NCI-H526 treated with DMSO at 0.1 percent for 48 hours (cell line): ENCODE results near the gene ALDH4A1.
"Not testable (repeated sequence)": the region's sequence is repeated elsewhere in the genome, so short reads cannot be mapped to it uniquely, and the experiment has no call there.

Source experiments
- DNase-seq: peaks from one replicate; lab custom pipeline; 2025; lab: John Stamatoyannopoulos, UW

The ALDH4A1 gene

GRCh38 chr1:18858070-18858688 lies 44.2 kb downstream of the ALDH4A1 start:
- no peak for DNase-seq

- no peak for DNase-seq
Observed at GRCh38 chr1:18856435-18856834, 45.9 kb downstream of the ALDH4A1 start.

GRCh38 chr1:18855573-18855972 lies 46.8 kb downstream of the ALDH4A1 start:
- DNase-seq: no peak

GRCh38 chr1:18854331-18855025 lies 47.9 kb downstream of the ALDH4A1 start:
- no peak for DNase-seq

GRCh38 chr1:18852501-18852900 lies 49.9 kb downstream of the ALDH4A1 start:
- no peak for DNase-seq

GRCh38 chr1:18849261-18849711 lies 53.1 kb downstream of the ALDH4A1 start:
- no peak for DNase-seq

- DNase-seq: not testable (repeated sequence)
Observed at GRCh38 chr1:18847723-18848122, 54.6 kb downstream of the ALDH4A1 start.

- DNase-seq: no peak
Observed at GRCh38 chr1:18840145-18840544, 62.2 kb downstream of the ALDH4A1 start.

- no peak for DNase-seq
Observed at GRCh38 chr1:18836654-18837053, 65.7 kb downstream of the ALDH4A1 start.

- not testable (repeated sequence) for DNase-seq
Observed at GRCh38 chr1:18832319-18832718, 70.0 kb downstream of the ALDH4A1 start.

- no peak for DNase-seq
Observed at GRCh38 chr1:18831656-18832055, 70.7 kb downstream of the ALDH4A1 start.

- DNase-seq: no peak
Observed at GRCh38 chr1:18830596-18830995, 71.8 kb downstream of the ALDH4A1 start.

GRCh38 chr1:18829671-18830070 lies 72.7 kb downstream of the ALDH4A1 start:
- DNase-seq: no peak

- no peak for DNase-seq
Observed at GRCh38 chr1:18828224-18828623, 74.1 kb downstream of the ALDH4A1 start.

GRCh38 chr1:18823438-18823837 lies 78.9 kb downstream of the ALDH4A1 start:
- DNase-seq: no peak
